Astrocyte (in vitro differentiated cells and primary cell): ENCODE results near the gene APOF. TPM values are rescaled to one million over a fixed set of nuclear protein-coding genes. Genes with fewer than 3 reads are reported as not detected.

ENCODE experiments used
- DNase-seq: peaks from one replicate; pipeline ENCODE4 v3.0.0-alpha.2; 2010; ENCODE audit warnings: low read depth
- FAIRE-seq: peaks from 2 replicates; lab custom pipeline; 2011; peaks lifted over from hg19 to GRCh38; lab: Jason Lieb, UNC
- H2AFZ ChIP-seq: 2 replicates; pipeline ENCODE4 v1.6.0; 2012; ENCODE audit warnings: low read depth, low read length, inconsistent platforms
- H3K27ac ChIP-seq: 2 replicates; pipeline ENCODE4 v1.5.1; 2011; ENCODE audit warnings: low read depth, low read length, inconsistent platforms
- H3K27me3 ChIP-seq: 2 replicates; pipeline ENCODE4 v1.6.0; 2011; ENCODE audit warnings: low read length, inconsistent platforms; ENCODE audit not compliant: insufficient read depth
- H3K36me3 ChIP-seq: 2 replicates; pipeline ENCODE4 v1.5.1; 2011; ENCODE audit warnings: low read length, inconsistent platforms; ENCODE audit not compliant: insufficient read depth
- H3K4me1 ChIP-seq: 2 replicates; pipeline ENCODE4 v1.5.1; 2011; ENCODE audit warnings: low read length, inconsistent platforms; ENCODE audit not compliant: insufficient read depth
- H3K4me2 ChIP-seq: 2 replicates; pipeline ENCODE4 v1.6.0; 2012; ENCODE audit warnings: low read length, inconsistent platforms
- H3K4me3 ChIP-seq: 2 replicates; pipeline ENCODE4 v1.5.1; 2011; ENCODE audit warnings: low read depth, mild to moderate bottlenecking, low read length, inconsistent platforms; ENCODE audit not compliant: insufficient read depth
- H3K79me2 ChIP-seq: 2 replicates; pipeline ENCODE4 v1.6.0; 2012; ENCODE audit warnings: mild to moderate bottlenecking, low read length, inconsistent platforms; ENCODE audit not compliant: insufficient read depth
- H3K9ac ChIP-seq: 2 replicates; pipeline ENCODE4 v1.6.0; 2012; ENCODE audit warnings: mild to moderate bottlenecking, low read length, inconsistent platforms
- H3K9me3 ChIP-seq: 2 replicates; pipeline ENCODE4 v1.5.1; 2012; ENCODE audit warnings: low read depth, mild to moderate bottlenecking, low read length, inconsistent platforms; ENCODE audit not compliant: insufficient read depth
- H4K20me1 ChIP-seq: 2 replicates; pipeline ENCODE4 v1.6.0; 2012; ENCODE audit warnings: low read length, inconsistent platforms; ENCODE audit not compliant: insufficient read depth
- H3K27ac Mint-ChIP-seq: one replicate; pipeline ENCODE4 v1.8.0; 2021; ENCODE audit warnings: mild to moderate bottlenecking, mixed read lengths; ENCODE audit not compliant: unreplicated experiment
- H3K27me3 Mint-ChIP-seq: one replicate; pipeline ENCODE4 v1.8.0; 2021; ENCODE audit warnings: low read depth, mixed read lengths; ENCODE audit not compliant: unreplicated experiment
- H3K36me3 Mint-ChIP-seq: one replicate; pipeline ENCODE4 v1.8.0; 2021; ENCODE audit warnings: low read depth, mixed read lengths; ENCODE audit not compliant: unreplicated experiment
- H3K4me1 Mint-ChIP-seq: one replicate; pipeline ENCODE4 v1.8.0; 2021; ENCODE audit warnings: low read depth, mixed read lengths; ENCODE audit not compliant: unreplicated experiment
- H3K4me3 Mint-ChIP-seq: one replicate; pipeline ENCODE4 v1.8.0; 2021; ENCODE audit warnings: mild to moderate bottlenecking, moderate library complexity, mixed read lengths; ENCODE audit not compliant: unreplicated experiment
- H3K9me3 Mint-ChIP-seq: one replicate; pipeline ENCODE4 v1.8.0; 2021; ENCODE audit warnings: mild to moderate bottlenecking, mixed read lengths; ENCODE audit not compliant: unreplicated experiment
- EZH2 ChIP-seq: IDR thresholded peaks from 2 replicates; pipeline ENCODE4 v1.6.1; 2012; ENCODE audit warnings: mild to moderate bottlenecking, low read length, inconsistent platforms; ENCODE audit not compliant: insufficient read depth
- total RNA-seq: library from RNA; stranded (reverse); gene quantifications from 2 replicates; pipeline ENCODE4 v1.2.1, GENCODE V29; 2021
- TF ChIP-seq, protein P1 (sequence below): IDR thresholded peaks from 2 replicates; pipeline ENCODE4 v1.5.1; 2011; ENCODE audit warnings: low read depth, mild to moderate bottlenecking, inconsistent platforms, low read length, moderate library complexity; ENCODE audit not compliant: insufficient read depth

APOF gene
- total RNA-seq, 1 donor from 2014 or later: not detected

DNA sequence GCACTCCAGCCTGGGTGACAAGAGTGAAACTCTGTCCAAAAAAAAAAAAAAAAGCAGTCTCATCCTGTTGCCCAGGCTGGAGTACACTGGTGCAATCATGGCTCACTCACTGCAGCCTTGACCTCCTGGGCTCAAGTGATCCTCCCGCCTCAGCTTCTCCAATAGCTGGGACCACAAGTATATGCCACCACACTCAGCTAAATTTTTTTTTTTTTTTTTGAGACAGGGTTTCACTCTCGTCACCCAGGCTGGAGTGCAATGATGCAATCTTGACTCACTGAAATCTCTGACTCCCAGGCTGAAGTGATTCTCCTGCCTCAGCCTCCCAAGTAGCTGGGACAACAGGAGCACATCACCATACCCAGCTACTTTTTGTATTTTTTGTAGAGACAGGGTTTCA is 41.6 kb downstream of the APOF start:
- H3K4me3 Mint-ChIP-seq: no peak overlapping the region
- H3K9me3 Mint-ChIP-seq: no peaks in the 10 kb centered on the region
- no peaks in the 10 kb centered on the region for H3K27me3 ChIP-seq
- DNase-seq (no peak), FAIRE-seq (no peak)
- H3K27me3 Mint-ChIP-seq: no peaks in the 10 kb centered on the region
- peaks cover 2% of the 10 kb centered on the region for H3K36me3 ChIP-seq
- H3K4me1 Mint-ChIP-seq: no peaks in the 10 kb centered on the region
- no peaks in the 10 kb centered on the region for H3K9me3 ChIP-seq
- no peaks in the 10 kb centered on the region for H4K20me1 ChIP-seq
- H2AFZ ChIP-seq: no peak overlapping the region
- H3K27ac ChIP-seq: no peak overlapping the region
- no peaks in the 10 kb centered on the region for H3K79me2 ChIP-seq
- H3K27ac Mint-ChIP-seq: no peak overlapping the region
- no peak overlapping the region for H3K4me2 ChIP-seq
- no peak overlapping the region for H3K9ac ChIP-seq
- H3K4me3 ChIP-seq: no peak overlapping the region
- H3K4me1 ChIP-seq: no peaks in the 10 kb centered on the region
- no peak for TF ChIP-seq EZH2
- peaks cover 12% of the 10 kb centered on the region for H3K36me3 Mint-ChIP-seq

GRCh38 chr12:56317675-56318074 is 45.0 kb downstream of the APOF start:
- Mint-ChIP-seq H3K4me3 (no peak overlapping the region), H3K27ac (no peak overlapping the region), H3K9me3 (no peaks in the 10 kb centered on the region), H3K36me3 (peaks cover 1% of the 10 kb centered on the region), H3K4me1 (peaks cover 4% of the 10 kb centered on the region), H3K27me3 (no peaks in the 10 kb centered on the region)
- FAIRE-seq (no peak), DNase-seq (no peak)
- peaks cover 7% of the 10 kb centered on the region for H3K36me3 ChIP-seq
- H2AFZ ChIP-seq: no peak overlapping the region
- no peak overlapping the region for H3K27ac ChIP-seq
- no peak for TF ChIP-seq EZH2
- TF ChIP-seq, protein P1, sequence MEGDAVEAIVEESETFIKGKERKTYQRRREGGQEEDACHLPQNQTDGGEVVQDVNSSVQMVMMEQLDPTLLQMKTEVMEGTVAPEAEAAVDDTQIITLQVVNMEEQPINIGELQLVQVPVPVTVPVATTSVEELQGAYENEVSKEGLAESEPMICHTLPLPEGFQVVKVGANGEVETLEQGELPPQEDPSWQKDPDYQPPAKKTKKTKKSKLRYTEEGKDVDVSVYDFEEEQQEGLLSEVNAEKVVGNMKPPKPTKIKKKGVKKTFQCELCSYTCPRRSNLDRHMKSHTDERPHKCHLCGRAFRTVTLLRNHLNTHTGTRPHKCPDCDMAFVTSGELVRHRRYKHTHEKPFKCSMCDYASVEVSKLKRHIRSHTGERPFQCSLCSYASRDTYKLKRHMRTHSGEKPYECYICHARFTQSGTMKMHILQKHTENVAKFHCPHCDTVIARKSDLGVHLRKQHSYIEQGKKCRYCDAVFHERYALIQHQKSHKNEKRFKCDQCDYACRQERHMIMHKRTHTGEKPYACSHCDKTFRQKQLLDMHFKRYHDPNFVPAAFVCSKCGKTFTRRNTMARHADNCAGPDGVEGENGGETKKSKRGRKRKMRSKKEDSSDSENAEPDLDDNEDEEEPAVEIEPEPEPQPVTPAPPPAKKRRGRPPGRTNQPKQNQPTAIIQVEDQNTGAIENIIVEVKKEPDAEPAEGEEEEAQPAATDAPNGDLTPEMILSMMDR: no peak
- H3K4me1 ChIP-seq: peaks cover 9% of the 10 kb centered on the region
- H3K4me2 ChIP-seq: no peak overlapping the region
- peaks cover 22% of the 10 kb centered on the region for H3K79me2 ChIP-seq
- no peaks in the 10 kb centered on the region for H4K20me1 ChIP-seq
- no peaks in the 10 kb centered on the region for H3K27me3 ChIP-seq
- no peak overlapping the region for H3K4me3 ChIP-seq
- no peak overlapping the region for H3K9ac ChIP-seq
- no peaks in the 10 kb centered on the region for H3K9me3 ChIP-seq

DNA sequence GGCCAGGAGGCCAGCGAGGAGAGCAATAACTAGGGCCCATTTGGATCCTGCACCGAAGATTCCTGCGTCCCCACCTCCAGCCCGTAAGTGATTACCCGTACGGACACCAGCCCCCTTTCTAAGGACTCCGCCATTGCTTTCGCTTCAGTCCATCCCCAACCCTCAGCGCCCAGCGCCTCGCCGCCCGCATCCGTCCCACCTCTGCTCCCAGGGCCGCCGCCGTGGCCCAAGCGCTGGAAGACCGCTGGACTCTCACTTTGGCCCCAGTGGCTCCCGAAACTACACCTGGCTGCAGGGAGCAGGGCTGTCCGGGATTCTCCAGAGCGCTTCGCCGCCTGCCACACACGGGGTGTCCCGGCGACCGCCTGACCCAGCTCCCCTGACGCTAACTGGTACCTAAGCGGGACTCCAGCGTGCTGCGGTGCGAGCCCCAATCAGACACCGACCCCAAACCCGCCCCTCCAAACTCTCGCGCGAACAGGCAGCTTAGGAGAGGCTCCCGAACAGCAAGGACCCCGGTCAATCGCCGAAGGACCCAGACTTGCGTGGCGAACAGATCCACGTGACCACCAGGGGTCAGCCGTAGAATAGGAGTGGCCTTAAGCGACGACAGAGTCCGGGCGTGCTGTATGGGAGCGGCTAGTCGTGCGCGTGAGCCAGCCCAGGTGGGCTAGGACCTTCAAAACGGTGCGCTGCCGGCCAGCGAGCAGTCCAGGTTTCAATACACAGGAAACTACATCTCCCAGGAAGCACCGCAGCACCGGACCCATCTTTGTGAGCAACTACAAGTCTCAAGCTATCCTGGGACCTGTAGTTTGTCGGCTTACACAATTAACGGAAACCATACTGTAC is 46.8 kb downstream of the APOF start, which contains the start of gene CNPY2:
TSS of gene CNPY2 (minus strand) at position 367 of the 852 bp plus-strand sequence. CDS start 771 bp downstream, outside the sequence.
- Mint-ChIP-seq H3K27ac (peak within 1 kb of the TSS; percentile 95), H3K27me3 (no peaks in the 10 kb centered on the region), H3K4me3 (peak within 1 kb of the TSS; percentile 97), H3K4me1 (peaks cover 4% of the 10 kb centered on the region), H3K9me3 (no peaks in the 10 kb centered on the region), H3K36me3 (peaks cover 6% of the 10 kb centered on the region)
- Histone ChIP-seq H3K36me3 (peaks cover 14% of the 10 kb centered on the region), H3K27ac (peak within 1 kb of the TSS; percentile 88), H3K4me2 (peak within 1 kb of the TSS; percentile 99), H3K79me2 (peaks cover 25% of the 10 kb centered on the region), H3K27me3 (no peaks in the 10 kb centered on the region), H4K20me1 (no peaks in the 10 kb centered on the region), H2AFZ (peak within 1 kb of the TSS; percentile 77), H3K9ac (peak within 1 kb of the TSS; percentile 99), H3K4me3 (peak within 1 kb of the TSS; percentile 100), H3K4me1 (peaks cover 9% of the 10 kb centered on the region), H3K9me3 (no peaks in the 10 kb centered on the region)
- no peak for TF ChIP-seq EZH2
- TF ChIP-seq, protein P1: no peak
- FAIRE-seq: peak; percentile 65
- DNase-seq: peak; percentile 97
